Measurements from ENCODE around the gene TSSK2.

TSSK2 gene

GRCh38 chr22:19143212-19143611, 12.1 kb downstream of the TSSK2 start:
- Histone ChIP-seq H3K79me2 (ENCODE audit: insufficient read depth, low read length) (peaks cover 13% of the 10 kb centered on the region), H3K9me2 (replicated peaks; ENCODE audit: insufficient read depth, low read length) (no peaks in the 10 kb centered on the region), H3K9ac (ENCODE audit: low read length) (0 out of 2 replicates have a peak overlapping the region, but pooled peaks have one; percentile 87), H4K20me1 (ENCODE audit: low read depth, low read length) (no peaks in the 10 kb centered on the region), H3K4me2 (ENCODE audit: low read depth, low read length, poor library complexity, severe bottlenecking) (no peak overlapping the region), H3K27me3 (ENCODE audit: low read length) (no peaks in the 10 kb centered on the region), H2AFZ (ENCODE audit: low read depth, low read length, severe bottlenecking) (no peak overlapping the region), H3K27ac (ENCODE audit: low read depth, low read length) (no peak overlapping the region), H3K9me3 (ENCODE audit: insufficient read depth, low read length) (no peaks in the 10 kb centered on the region), H3K36me3 (ENCODE audit: low read length) (no peaks in the 10 kb centered on the region), H3F3A (ENCODE audit: insufficient read depth) (no peaks in the 10 kb centered on the region), H3K4me3 (ENCODE audit: insufficient read depth, low read length, poor library complexity, severe bottlenecking) (no peak overlapping the region)
- TF ChIP-seq EZH2phosphoT487 (conservative IDR thresholded peaks at IDR 0.05; ENCODE audit: low read length), result no peak
- TF ChIP-seq, protein P1, sequence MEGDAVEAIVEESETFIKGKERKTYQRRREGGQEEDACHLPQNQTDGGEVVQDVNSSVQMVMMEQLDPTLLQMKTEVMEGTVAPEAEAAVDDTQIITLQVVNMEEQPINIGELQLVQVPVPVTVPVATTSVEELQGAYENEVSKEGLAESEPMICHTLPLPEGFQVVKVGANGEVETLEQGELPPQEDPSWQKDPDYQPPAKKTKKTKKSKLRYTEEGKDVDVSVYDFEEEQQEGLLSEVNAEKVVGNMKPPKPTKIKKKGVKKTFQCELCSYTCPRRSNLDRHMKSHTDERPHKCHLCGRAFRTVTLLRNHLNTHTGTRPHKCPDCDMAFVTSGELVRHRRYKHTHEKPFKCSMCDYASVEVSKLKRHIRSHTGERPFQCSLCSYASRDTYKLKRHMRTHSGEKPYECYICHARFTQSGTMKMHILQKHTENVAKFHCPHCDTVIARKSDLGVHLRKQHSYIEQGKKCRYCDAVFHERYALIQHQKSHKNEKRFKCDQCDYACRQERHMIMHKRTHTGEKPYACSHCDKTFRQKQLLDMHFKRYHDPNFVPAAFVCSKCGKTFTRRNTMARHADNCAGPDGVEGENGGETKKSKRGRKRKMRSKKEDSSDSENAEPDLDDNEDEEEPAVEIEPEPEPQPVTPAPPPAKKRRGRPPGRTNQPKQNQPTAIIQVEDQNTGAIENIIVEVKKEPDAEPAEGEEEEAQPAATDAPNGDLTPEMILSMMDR (IDR thresholded peaks at IDR 0.05; ENCODE audit: insufficient read depth, low read length, poor library complexity, severe bottlenecking), result no peak

GRCh38 chr22:19143967-19144400, 12.9 kb downstream of the TSSK2 start:
- H3K9me3 ChIP-seq (ENCODE audit: insufficient read depth, low read length), result no peaks in the 10 kb centered on the region
- H3K79me2 ChIP-seq (ENCODE audit: insufficient read depth, low read length), result peaks cover 13% of the 10 kb centered on the region
- H3F3A ChIP-seq (ENCODE audit: insufficient read depth), result no peaks in the 10 kb centered on the region
- no peak overlapping the region for H3K27ac ChIP-seq (ENCODE audit: low read depth, low read length)
- no peaks in the 10 kb centered on the region for H4K20me1 ChIP-seq (ENCODE audit: low read depth, low read length)
- H2AFZ ChIP-seq (ENCODE audit: low read depth, low read length, severe bottlenecking), result no peak overlapping the region
- peak overlapping the region; percentile 92 for H3K4me3 ChIP-seq (ENCODE audit: insufficient read depth, low read length, poor library complexity, severe bottlenecking)
- no peaks in the 10 kb centered on the region for H3K36me3 ChIP-seq (ENCODE audit: low read length)
- H3K9ac ChIP-seq (ENCODE audit: low read length), result peak overlapping the region; percentile 87
- H3K4me2 ChIP-seq (ENCODE audit: low read depth, low read length, poor library complexity, severe bottlenecking), result peak overlapping the region; percentile 72
- TF ChIP-seq, protein P1 (IDR thresholded peaks at IDR 0.05; ENCODE audit: insufficient read depth, low read length, poor library complexity, severe bottlenecking), result no peak
- TF ChIP-seq EZH2phosphoT487 (conservative IDR thresholded peaks at IDR 0.05; ENCODE audit: low read length), result no peak
- no peaks in the 10 kb centered on the region for H3K27me3 ChIP-seq (ENCODE audit: low read length)
- H3K9me2 ChIP-seq (replicated peaks; ENCODE audit: insufficient read depth, low read length), result no peaks in the 10 kb centered on the region

DNA sequence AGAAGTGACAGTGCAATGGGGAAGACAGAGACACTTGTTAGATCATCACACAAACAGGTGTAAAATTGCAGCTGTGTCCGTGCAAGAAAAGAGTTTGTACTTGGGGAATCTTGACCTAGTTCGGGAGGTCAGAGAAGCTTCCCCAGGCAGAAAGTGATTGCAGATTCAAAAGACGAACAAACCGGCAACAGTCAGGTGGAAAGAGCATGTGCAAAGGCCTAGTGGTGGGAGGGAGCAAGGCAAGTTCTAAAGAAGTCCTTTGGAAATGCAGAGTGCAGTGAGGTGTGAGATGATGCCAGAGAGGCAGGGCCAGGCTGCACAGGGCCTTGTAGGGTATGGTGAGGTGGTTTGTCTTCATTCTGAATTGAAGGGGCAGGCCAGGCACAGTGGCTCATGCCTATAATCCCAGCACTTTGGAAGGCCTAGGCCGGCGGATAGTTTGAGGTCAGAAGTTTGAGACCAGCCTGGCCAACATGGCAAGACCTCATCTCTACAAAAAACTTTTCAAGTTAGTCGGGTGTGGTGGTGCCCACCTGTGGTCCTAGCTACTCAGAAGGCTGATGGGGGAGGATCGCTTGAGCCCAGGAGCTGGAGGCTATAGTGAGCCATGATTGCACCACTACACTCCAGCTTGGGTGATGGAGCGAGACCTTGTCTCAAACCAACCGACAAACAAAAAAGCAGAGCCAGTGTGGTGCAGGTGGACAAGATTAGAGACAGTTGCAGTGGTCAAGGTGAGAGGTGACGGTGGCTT, 15.3 kb downstream of the TSSK2 start:
- H3K9me3 ChIP-seq (ENCODE audit: insufficient read depth, low read length), result no peaks in the 10 kb centered on the region
- H2AFZ ChIP-seq (ENCODE audit: low read depth, low read length, severe bottlenecking), result no peak overlapping the region
- no peaks in the 10 kb centered on the region for H4K20me1 ChIP-seq (ENCODE audit: low read depth, low read length)
- no peak overlapping the region for H3K4me3 ChIP-seq (ENCODE audit: insufficient read depth, low read length, poor library complexity, severe bottlenecking)
- no peak overlapping the region for H3K9ac ChIP-seq (ENCODE audit: low read length)
- H3K27ac ChIP-seq (ENCODE audit: low read depth, low read length), result no peak overlapping the region
- no peaks in the 10 kb centered on the region for H3K27me3 ChIP-seq (ENCODE audit: low read length)
- no peaks in the 10 kb centered on the region for H3K9me2 ChIP-seq (replicated peaks; ENCODE audit: insufficient read depth, low read length)
- no peak overlapping the region for H3K4me2 ChIP-seq (ENCODE audit: low read depth, low read length, poor library complexity, severe bottlenecking)
- TF ChIP-seq, protein P1 (IDR thresholded peaks at IDR 0.05; ENCODE audit: insufficient read depth, low read length, poor library complexity, severe bottlenecking), result no peak
- no peak for TF ChIP-seq EZH2phosphoT487 (conservative IDR thresholded peaks at IDR 0.05; ENCODE audit: low read length)
- H3K79me2 ChIP-seq (ENCODE audit: insufficient read depth, low read length), result peaks cover 13% of the 10 kb centered on the region
- H3F3A ChIP-seq (ENCODE audit: insufficient read depth), result no peaks in the 10 kb centered on the region
- H3K36me3 ChIP-seq (ENCODE audit: low read length), result no peaks in the 10 kb centered on the region

Data from SU-DHL-6 (cell line).